NCI-H524 (cell line): ENCODE results near the gene FAM229B.
"Not testable (repeated sequence)": the region's sequence is repeated elsewhere in the genome, so short reads cannot be mapped to it uniquely, and the experiment has no call there.

Source experiments
- DNase-seq, 2 experiments: peaks; one replicate each; lab custom pipeline; 2025; lab: John Stamatoyannopoulos, UW

Gene FAM229B

GRCh38 chr6:112087136-112087911 lies at the start of gene FAM229B, which contains the start of gene TUBE1:
FAM229B (plus strand) TSS chr6:112087591; CDS start chr6:112099284, 11,693 bp downstream.
TUBE1 (minus strand) TSS chr6:112087482; CDS start chr6:112087434, 48 bp downstream.
- DNase-seq: peak; percentile 92 to 97

DNA sequence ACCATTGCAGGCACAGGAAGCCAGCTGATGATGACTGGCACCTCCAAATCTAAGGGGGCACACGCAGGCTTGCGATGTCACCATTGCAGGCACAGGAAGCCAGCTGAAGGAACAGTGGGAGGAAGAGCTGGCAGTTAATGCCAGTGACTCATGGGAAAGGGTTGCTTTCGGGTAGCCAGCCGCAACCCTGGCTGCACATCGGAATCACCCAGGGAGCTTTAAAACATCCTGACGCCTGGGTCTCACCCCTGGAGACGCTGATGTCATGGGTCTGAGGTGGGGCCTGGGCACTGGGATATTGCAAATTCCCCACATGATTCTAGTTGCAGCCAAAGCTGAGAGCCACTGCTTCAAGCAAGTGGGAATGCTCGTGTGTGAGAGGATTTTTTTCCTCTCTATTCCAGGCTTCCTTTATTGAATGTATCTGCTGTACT lies 49.6 kb upstream of the FAM229B start:
- no peak for DNase-seq

- DNase-seq: no peak
Observed at GRCh38 chr6:112038268-112038667, 49.1 kb upstream of the FAM229B start.

- DNase-seq: no peak
Observed at GRCh38 chr6:112038756-112039430, 48.5 kb upstream of the FAM229B start.

DNA sequence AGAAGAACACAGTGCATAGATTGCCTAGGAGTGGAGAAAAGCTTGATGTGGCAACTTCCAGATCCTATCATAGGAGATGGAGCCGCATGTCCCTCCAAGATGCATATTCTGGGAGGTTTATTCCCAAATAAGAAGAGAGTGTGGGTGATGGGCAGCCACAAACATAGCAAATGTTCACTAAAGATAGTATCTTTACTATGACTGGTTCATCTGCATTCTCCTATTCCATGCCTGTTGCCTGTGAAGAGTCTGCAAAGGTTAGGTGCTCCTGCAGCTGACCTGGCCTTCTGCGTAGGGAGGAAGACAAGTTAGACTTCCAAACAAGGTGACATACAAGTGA lies 48.0 kb upstream of the FAM229B start:
- DNase-seq: no peak

- no peak for DNase-seq
Observed at GRCh38 chr6:112040956-112041355, 46.4 kb upstream of the FAM229B start.

DNA sequence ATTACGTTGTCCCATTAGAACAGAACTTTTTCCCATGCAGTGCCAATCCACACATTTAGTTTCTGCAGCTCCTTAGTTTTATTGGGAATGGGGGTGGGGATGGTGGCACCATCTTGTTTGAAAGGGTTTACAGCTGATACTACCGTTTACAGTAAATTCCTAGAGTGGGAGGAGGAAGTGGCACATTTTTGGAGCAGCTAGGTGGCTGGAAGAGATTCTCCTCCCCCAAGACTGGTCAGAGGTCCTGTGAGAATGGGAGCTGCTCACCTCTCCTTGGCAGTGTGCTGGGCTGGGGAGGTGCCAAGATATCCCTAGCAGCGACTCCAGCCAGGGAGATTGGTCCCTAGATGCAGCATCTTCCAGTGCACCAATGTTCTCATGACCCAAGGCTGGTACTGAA lies 45.9 kb upstream of the FAM229B start:
- no peak for DNase-seq

GRCh38 chr6:112043032-112044007 lies 44.1 kb upstream of the FAM229B start:
- peak; percentile 87 to 94 for DNase-seq

DNA sequence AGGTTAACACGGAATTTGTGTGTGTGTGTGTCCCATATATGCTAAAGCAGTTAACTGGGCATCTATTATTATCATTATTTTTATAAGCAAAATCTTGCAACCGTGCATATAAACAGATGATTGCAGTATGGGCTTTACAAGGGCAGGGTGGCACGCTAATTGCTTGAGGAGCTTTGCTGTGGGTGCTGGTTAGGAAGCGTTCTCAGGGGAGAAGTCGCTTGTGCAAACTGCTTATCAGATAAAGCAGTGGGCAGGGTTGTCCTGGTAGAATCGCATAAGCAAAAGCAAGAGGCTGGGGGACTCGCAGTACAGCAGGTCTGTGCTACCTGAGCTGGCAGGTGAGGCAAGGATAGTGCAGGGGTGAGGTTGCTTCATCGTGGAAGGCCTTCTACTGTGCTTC lies 43.2 kb upstream of the FAM229B start:
- no peak for DNase-seq

DNA sequence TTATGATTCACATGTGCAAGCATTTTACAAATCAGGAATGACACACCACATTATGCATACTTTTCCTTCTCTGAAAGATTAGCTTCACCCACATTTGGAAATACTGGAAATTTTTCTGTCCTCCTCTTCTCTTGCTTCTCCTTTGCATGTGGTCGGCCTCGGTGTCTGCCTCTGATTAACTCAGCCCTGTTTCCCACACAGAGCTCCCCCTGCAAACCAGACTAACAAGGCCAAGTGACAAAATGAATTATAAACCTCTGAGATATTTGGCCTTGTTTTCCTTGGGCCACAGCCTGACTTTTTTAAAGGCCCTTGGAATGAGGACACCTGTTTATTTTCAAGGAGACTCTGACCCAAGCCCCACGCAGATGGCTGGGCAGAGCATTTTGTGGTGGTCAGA lies 42.5 kb upstream of the FAM229B start:
- DNase-seq: no peak

- not testable (repeated sequence) for DNase-seq
Observed at GRCh38 chr6:112047523-112047922, 39.9 kb upstream of the FAM229B start.

DNA sequence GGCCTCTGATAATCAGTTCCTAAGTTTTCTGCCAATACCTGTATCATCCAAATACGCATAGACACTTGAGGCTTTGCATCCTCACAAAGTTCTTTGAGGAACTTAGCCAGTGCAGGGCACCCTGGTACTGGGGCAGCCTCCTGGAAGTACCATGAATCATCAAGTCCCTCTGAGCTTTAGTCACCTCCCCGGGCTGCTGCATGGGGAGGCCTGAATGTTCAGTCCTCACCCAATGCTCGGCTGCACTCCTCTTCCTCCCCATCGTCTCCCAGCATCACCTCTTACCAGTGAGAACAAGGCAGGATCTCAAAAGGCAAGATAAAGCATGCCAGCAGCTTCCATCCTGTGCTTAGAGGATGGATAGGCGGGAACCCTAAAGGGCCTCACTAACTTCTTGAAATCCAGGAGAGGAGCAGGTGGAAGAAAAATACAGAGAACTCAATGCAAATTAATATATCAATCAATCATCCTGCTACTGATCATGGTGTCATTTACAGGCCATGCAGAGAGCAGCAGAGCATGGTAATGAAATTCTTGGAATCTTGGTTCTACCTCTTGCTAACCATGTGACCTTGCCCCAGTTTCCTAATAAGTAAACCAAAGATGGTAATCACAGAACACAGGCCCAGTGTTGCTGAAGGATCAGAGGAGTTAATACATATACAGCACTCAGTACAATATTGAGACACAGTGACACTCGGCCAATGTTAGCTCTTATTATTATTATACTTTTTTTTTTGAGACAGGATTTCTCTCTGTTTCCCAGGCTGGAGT lies 38.2 kb upstream of the FAM229B start:
- no peak for DNase-seq

DNA sequence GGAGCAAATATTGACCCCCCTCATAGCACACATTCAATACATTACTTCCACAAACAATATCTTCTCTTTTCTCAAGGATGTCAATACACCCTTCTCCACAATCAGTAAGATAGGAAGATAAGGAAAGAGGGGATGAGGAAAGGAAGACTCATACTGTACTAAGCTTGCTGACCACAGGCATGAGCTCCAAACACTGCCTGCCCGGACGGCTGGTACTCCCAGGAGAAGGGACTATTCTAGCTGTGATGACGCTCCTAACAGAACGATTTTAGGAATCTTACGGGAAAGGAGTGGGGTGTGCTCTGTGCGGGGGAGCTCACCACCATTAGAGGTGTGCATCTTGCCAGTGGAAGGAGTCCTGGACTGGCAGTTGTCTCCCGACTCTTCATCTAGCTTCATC lies 37.4 kb upstream of the FAM229B start:
- no peak for DNase-seq

DNA sequence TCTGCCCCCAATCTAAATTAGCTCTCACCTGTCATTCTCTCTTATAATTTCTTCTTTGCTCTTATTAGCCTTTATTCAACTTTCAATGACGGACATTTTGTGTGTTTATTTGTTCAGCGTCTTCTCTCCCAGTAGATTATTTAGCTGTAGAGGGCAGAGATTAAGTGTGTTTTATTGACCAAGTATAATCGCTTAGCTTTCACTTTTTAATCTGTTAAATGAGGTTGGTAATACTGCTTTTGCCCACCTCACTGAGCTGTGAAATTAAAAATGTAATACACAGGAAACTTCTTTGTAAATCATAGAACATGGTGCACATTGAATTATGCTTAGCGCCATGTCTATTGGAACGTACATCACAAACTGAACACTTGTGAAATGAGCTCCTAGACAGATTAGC lies 37.0 kb upstream of the FAM229B start:
- DNase-seq: no peak

DNA sequence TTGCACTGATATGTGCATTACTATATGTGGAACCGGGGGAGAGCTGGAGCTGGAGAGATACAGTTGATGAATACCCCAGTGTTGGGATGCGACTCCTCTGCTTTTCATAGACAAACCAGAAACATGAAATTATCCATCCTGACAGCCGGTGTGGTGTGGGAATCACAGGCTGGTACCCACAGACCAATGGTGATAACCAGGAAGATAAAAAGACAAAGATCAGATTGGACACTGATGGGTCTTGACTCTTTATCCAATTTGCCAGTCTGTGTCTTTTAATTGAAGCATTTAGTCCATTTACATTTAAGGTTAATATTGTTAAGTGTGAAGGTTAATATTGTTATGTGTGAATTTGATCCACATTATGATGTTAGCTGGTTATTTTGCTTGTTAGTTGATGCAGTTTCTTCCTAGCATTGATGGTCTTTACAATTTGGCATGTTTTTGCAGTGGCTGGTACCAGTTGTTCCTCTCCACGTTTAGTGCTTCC lies 36.1 kb upstream of the FAM229B start:
- not testable (repeated sequence) for DNase-seq

GRCh38 chr6:112054001-112054400 lies 33.4 kb upstream of the FAM229B start, which contains the start of gene CCN6:
CCN6 (plus strand) TSS chr6:112054104; CDS start chr6:112054358, 254 bp downstream.
- no peak for DNase-seq

- no peak for DNase-seq
Observed at GRCh38 chr6:112054555-112055190, 32.7 kb upstream of the FAM229B start.

DNA sequence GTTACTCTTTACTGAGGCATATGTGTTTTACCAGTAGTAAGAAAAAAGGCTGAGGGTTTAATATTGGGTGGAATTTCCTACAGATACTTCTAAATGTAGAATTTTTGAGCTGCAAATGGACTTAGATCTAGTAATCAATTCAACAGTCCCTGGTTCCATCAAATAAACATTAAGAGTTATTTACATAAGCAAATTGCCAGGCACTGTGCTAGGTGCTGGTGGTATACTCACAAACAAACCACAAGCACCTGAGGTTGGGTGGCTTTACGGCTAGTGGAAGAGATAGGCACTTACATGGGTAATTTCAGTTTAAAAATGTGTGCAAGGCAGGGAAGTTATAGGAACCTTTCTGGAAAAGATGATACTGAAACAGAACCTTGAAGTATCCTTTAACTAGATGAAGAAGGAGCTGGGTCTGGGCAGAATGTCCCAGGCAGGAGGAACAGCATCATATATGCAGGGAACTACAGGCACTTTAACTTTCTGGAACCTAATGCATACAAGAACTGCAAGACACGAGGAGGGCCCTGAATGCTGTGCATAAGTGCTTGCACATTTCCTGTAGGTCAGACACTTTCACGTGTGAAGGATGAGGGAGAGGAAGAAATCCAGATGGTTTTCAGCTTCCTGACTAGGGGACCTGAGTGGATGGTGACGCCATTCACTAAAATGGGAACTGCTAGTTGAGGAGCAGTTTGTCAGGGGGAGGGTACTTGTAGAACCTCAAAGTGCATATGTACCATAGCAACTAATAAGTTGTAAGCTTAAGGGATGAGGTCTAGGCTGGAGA lies 29.0 kb upstream of the FAM229B start:
- DNase-seq: no peak

- DNase-seq: no peak
Observed at GRCh38 chr6:112061605-112062004, 25.8 kb upstream of the FAM229B start.

DNA sequence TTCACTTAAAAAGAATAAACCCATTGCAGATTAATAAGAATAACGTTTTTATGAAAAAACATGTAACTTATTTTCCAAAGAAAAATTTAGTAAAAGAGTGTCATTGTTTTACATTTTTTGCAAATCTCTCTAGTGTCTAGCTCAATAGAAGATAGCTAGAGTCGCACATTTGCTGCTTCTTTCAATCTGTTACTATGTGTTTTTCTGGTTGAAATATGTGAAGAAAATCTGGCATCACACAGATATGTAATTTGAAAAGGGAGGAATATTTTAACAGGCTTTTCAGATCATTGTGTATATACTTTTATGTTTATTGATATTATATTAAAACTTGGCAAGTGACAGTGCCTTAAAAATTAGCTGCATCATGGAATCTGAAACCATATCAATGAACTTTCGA lies 24.4 kb upstream of the FAM229B start:
- DNase-seq: no peak
